Lower leg skin (tissue), 4 donors: ENCODE measurements around the gene ZNF439. TPM values are rescaled to one million over a fixed set of nuclear protein-coding genes. Genes with fewer than 3 reads are reported as not detected.
"Not testable (repeated sequence)": the region's sequence is repeated elsewhere in the genome, so short reads cannot be mapped to it uniquely, and the experiment has no call there.

Experiments used
- DNase-seq, 2 donors: peaks; one replicate each; pipeline ENCODE4 v3.0.0-alpha.2; 2019; ENCODE audit warnings: low spot score in 2 of 2
- H3K4me3 ChIP-seq: fragments of 200-600 bp; sonication (generic); 2 replicates; pipeline ENCODE4 v1.5.1; 2017; ENCODE audit warnings: mild to moderate bottlenecking, low read depth; ENCODE audit not compliant: poor library complexity, severe bottlenecking
- POLR2A ChIP-seq, 2 donors: fragments of 450-650 bp; IDR thresholded peaks; one replicate each; pipeline ENCODE4 v1.6.1; 2016 to 2017; ENCODE audit warnings: antibody characterized with exemption in 2 of 2, mild to moderate bottlenecking in 1 of 2, moderate library complexity in 1 of 2
- WGBS, 2 donors: methylation state at CpG; one replicate each; pipeline ENCODE4 v1.1.5; 2018; 5-methylcytosine and 5-hydroxymethylcytosine counted together
- intact Hi-C: fragments of 100-400 bp; cut with DNase I; formaldehyde crosslinking; loops from one replicate; pipeline ENCODE4 v1.15.0; 2023; ENCODE audit warnings: low total_unique reads
- total RNA-seq, 4 donors: library from RNA; depleted of rRNA; stranded (reverse); fragments of >200 nt; gene quantifications; one replicate each; pipeline ENCODE4 v1.1.0, GENCODE V29; 2016
- TF ChIP-seq, protein P1 (sequence below), 3 donors: fragments of 450-650 bp; IDR thresholded peaks; one replicate each; pipeline ENCODE4 v1.5.1; 2016; ENCODE audit warnings: antibody characterized with exemption in 3 of 3, mild to moderate bottlenecking in 3 of 3, moderate library complexity in 2 of 3

ZNF439 gene
- total RNA-seq, 4 donors from 2014 or later: 4.3 to 9.0 (median 7.5) TPM

DNA sequence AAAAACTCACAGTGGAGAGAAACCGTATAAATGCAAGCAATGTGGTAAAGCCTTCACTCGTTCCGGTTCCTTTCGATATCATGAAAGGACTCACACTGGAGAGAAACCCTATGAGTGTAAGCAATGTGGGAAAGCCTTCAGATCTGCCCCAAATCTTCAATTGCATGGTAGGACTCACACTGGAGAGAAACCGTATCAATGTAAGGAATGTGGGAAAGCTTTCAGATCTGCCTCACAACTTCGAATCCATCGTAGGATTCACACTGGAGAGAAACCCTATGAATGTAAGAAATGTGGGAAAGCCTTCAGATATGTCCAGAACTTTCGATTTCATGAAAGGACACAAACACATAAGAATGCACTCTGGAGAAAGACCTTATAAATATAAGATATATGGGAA is 19.7 kb downstream of the ZNF439 start:
- no peak for DNase-seq
- intact Hi-C loops: no loop called here
- TF ChIP-seq, protein P1, sequence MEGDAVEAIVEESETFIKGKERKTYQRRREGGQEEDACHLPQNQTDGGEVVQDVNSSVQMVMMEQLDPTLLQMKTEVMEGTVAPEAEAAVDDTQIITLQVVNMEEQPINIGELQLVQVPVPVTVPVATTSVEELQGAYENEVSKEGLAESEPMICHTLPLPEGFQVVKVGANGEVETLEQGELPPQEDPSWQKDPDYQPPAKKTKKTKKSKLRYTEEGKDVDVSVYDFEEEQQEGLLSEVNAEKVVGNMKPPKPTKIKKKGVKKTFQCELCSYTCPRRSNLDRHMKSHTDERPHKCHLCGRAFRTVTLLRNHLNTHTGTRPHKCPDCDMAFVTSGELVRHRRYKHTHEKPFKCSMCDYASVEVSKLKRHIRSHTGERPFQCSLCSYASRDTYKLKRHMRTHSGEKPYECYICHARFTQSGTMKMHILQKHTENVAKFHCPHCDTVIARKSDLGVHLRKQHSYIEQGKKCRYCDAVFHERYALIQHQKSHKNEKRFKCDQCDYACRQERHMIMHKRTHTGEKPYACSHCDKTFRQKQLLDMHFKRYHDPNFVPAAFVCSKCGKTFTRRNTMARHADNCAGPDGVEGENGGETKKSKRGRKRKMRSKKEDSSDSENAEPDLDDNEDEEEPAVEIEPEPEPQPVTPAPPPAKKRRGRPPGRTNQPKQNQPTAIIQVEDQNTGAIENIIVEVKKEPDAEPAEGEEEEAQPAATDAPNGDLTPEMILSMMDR (IDR thresholded peaks at IDR 0.05): no peak
- TF ChIP-seq POLR2A (IDR thresholded peaks at IDR 0.05): no peak
- WGBS, 2 donors: 98% methylated on average over 8 of the region's 8 CpGs
- H3K4me3 ChIP-seq: no peak overlapping the region

DNA sequence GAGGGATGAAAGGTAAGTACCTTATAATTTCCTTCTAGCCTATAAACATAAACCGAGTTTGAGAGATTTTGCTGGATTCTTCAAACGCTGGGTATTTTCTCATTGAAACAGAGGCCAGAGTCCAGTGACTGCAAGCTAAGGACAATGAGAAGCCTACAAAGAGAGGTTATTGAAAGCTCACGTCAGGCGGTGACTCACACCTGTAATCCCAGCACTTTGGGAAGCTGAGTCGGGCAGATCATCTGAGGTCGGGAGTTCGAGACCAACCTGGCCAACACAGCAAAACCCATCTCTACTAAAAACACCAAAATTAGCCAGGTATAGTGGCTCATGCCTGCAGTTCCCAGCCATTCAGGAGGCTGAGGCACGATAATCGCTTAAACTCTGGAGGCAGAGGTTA is 24.1 kb downstream of the ZNF439 start:
- intact Hi-C loops: no loop called here
- WGBS, 2 donors: 94 to 95% methylated on average over 9 of the region's 9 CpGs
- no peak for DNase-seq
- H3K4me3 ChIP-seq: no peak overlapping the region
- TF ChIP-seq, protein P1 (IDR thresholded peaks at IDR 0.05): no peak
- no peak for TF ChIP-seq POLR2A (IDR thresholded peaks at IDR 0.05)

DNA sequence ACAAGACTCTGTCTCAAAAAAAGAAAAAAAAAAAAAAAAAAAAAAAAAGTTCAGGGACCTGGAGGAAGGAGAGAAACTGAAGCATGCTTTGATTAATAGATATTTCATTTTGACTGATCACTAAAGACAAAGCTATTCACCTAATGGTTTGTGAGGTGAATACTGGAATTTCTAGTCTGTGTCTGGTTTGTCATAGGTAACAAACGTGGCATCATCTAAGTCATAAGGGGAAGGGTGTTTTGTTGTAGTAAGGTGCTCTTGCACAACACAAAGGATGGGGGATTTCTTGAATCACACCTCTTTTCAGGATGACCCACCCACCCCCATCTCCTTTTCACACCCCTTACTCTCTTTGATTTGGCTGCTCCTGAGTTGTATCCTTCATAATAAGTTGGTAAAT is 25.2 kb downstream of the ZNF439 start:
- WGBS, 2 donors: 78 to 96% methylated on average over 1 of the region's 1 CpG
- no peak for DNase-seq
- TF ChIP-seq POLR2A (IDR thresholded peaks at IDR 0.05): no peak
- TF ChIP-seq, protein P1 (IDR thresholded peaks at IDR 0.05): no peak
- intact Hi-C loops: no loop called here
- no peak overlapping the region for H3K4me3 ChIP-seq

DNA sequence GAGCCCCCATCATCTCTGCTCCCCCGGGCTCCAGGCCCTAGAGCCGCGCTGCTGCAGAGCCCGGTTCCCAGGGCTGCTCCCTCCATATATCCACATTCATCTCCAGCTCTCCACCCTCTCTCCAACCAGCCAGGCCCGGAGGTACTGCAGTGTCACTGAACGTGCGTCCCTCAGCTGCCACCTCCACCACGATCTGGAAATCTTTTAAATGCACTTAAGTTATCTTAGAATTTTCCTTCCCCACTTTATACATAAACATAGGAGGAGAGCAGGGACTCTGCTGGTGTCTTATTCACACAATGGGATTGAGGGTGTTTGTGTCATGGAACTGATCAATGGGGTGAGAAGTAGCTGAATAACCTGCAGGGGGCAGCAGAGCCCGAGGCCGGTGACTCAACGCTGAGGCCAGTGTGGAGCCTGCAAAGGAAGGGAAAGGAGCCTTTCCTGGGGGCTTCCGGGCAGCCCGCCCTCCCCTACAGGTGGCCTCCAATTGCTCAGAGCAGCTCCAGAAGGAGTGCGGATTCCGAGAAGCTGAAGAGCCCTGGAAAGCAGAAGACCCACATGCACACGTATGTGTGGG is 31.3 kb downstream of the ZNF439 start:
- intact Hi-C loops, H3K4me3 ChIP-seq, DNase-seq: not testable (repeated sequence)
- WGBS, 2 donors: 79 to 80% methylated on average over 16 of the region's 16 CpGs

DNA sequence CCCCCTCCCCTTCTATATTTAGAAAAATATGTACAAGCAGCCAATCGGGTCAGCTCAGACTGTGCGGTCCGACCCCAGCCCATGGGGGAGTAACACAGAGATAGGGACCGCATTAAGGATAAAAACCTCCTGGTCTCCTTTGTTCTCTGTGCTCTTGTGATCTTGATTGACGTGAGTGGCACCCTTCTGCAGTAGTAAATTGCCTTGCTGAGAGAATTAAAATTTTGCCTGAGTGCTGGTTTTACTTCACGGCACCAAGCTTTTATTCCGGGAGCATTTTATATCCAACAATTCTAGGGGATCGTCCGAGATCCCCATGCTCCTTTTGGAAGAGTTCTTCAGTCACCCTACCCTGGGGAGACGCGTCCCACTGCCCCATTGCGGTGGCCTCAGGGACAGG is 32.1 kb downstream of the ZNF439 start:
- intact Hi-C loops: no loop called here
- WGBS, 2 donors: 88 to 92% methylated on average over 12 of the region's 12 CpGs
- H3K4me3 ChIP-seq: no peak overlapping the region
- TF ChIP-seq, protein P1 (IDR thresholded peaks at IDR 0.05): no peak
- no peak for TF ChIP-seq POLR2A (IDR thresholded peaks at IDR 0.05)
- no peak for DNase-seq

DNA sequence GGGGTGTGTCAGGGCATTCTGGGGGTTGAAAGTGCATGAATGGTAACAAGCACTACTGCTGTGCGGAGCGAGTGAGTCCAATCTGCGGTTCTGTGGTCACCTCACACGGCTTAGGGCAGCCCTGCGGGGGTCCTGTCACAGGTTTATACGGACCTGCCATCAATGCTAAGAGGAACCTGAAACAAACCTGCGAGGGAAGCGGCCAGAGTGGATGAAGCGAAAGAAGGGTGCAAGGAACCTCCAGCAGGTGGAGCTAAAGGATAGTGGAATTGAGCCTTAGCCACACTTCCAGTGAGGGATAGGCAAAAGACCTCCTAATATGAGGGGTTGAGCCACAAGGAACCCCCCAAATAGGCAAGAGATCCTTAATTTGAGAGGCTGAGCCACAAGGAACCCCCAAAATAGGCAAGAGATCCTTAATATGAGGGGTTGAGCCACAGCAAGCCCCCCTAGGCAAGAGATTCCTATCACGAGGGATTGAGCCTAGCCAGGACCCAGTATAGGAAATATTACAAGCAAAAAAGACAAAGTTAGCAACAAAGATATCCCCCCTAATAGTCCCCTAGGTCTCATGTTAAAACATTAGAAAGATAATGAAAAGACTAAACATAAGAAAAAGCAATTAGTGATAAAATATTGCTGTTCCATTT is 32.8 kb downstream of the ZNF439 start:
- intact Hi-C loops: no loop called here
- TF ChIP-seq, protein P1 (IDR thresholded peaks at IDR 0.05): no peak
- no peak for TF ChIP-seq POLR2A (IDR thresholded peaks at IDR 0.05)
- H3K4me3 ChIP-seq: no peak overlapping the region
- DNase-seq: peak in 1 of 2 donors; percentile 48
- 14 to 17% methylated on average over 10 of the region's 10 CpGs for WGBS, 2 donors
